GM18502 (cell line): ENCODE results near the gene NCOA6.
"Not testable (repeated sequence)": the region's sequence is repeated elsewhere in the genome, so short reads cannot be mapped to it uniquely, and the experiment has no call there.

Source experiments
- ATAC-seq: cut with Tn5 transposase; IDR thresholded peaks from one replicate; pipeline ENCODE4 v1.9.1; 2021; ENCODE audit warnings: mild to moderate bottlenecking; ENCODE audit not compliant: unreplicated experiment, poor library complexity

NCOA6 gene

DNA sequence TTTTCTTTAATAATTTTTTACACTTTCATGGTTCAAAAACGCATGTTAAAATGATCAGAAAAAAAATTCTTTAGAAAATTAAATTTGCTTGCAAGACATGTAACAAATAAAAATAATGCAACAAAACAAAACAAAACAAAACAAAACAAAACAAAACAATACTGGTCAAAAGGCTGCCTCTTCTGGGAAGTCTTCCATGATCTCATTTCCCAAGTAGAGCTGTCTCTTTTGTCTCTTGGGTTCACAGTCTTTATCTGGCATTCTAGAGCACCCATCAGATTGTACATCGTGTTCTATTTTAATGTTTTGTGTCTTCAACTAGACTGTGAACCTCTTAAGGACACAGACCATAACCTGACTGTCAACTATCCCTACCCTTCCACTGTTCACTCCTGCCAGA is 96.0 kb downstream of the NCOA6 start:
- ATAC-seq = no peak

DNA sequence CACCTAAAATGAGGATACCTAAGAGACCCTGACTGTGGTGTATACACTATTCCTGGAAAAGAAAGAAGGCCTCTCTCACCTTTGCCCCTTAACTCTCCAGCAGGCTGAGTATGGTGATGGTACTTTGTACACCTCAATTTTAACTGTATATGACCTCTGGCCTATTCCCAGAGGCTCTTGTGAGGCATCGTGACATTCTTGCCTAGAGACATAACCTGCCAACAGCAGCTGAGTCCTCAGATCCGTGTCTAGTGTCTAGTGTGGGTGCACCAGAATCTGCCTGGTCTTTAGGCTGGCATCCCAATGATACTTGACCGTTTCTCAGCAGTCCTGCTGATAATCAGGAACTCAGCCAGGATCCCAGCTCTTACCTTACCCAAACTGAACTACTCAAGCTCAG is 101.3 kb downstream of the NCOA6 start:
- ATAC-seq = no peak

DNA sequence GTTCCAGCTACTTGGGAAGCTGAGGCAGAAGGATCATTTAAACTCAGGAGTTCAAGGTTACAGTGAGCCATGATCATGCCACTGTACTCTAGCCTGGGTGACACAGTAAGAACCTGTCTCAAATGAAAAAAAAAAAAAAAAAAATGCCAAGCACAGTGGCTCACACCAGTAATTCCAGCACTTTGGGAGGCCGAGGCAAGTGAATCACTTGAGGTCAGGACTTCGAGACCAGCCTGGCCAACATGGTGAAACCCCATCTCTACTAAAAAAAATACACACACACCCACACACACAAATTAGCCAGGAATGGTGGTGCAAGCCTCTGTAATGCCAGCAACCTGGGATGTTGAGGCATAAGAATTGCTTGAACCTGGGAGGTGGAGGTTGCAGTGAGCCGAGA is 102.9 kb downstream of the NCOA6 start:
- ATAC-seq = not testable (repeated sequence)

DNA sequence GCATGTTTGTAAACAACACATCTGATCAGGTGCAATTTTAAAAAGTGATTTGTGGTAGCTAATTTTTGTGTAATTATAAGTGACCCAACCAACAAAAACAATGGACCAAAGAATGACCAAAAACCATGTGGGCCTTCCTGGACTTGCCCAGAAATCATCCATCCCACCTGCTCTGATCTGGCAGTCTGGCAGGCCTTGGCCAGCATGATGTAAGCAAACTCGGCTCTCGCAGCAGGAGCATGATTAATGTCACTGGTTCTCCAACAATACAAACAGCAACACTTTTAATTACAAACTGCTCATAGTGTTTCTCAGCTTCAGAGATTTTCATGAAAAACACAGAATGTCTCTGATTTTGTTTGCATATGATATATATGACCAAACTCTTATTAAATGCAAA is 105.2 kb downstream of the NCOA6 start:
- no peak for ATAC-seq

DNA sequence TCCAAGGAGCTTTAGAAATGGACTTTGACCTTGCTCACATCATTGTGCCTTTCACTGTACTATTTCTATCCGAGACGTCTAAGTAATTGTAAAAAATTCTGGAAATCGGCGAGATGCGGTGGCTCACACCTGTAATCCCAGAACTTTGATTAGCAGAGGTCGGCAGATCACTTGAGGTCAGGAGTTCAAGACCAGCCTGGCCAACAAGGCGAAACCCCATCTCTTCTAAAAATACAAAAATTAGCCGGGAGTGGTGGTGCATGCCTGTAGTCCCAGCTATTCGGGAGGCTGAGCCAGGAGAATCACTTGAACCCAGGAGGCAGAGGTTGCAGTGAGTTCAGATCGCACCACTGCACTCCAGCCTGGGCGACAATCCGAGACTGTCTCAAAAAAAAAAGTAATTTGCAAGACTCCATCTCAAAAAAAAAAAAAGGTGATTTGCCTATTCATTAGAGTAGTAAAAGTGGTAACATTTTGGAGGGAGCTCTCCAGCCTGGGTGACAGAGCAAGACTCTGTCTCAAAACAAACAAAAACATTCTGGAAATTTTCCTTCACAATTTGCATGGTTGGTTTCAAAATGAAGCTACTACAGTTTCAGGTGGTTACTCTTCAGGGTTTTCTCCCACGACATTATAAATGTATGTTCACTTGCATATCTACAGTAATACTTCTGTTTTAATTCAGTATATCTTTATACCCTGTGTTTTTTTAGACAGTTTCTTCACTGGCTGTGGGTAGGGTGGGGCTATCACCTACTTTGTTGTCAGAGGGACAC is 106.0 kb downstream of the NCOA6 start:
- ATAC-seq = peak; percentile 90

DNA sequence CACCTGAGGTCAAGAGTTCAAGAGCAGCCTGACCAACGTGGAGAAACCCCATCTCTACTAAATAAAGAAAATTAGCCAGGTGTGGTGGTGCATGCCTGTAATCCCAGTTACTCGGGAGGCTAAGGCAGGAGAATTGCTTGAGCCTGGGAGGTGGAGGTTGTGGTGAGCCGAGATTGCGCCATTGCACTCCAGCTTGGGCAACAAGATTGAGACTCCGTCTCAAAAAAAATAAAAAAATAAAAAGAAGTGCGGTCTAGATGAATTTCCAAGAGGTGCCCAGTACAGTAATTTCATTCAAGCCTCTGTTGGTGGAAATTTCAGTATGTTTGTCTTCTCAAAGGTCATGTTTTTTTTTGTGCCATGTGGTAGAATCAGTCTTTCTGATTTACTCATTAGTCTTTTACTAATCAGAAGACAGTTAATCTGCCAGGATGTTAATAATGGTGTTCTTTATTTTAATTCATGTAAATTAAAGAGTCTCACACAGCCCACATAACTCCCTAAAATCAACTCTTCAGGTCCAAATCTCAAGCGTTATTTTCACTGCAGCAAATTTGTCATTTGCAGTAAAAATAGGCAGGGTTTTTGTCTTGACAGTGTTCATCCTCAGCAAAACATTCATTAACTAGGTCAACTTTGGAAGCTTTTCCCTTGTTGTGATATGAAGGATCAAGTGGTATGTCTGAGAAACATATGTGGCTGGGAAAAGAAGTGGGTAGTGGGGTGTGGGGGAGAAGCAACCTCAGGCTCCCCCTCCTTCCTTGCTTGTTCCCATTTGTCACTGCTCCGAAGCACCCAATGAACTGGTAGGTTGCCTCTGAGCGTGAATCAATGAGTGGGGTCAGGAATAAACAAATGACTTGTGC is 108.0 kb downstream of the NCOA6 start:
- ATAC-seq = no peak

DNA sequence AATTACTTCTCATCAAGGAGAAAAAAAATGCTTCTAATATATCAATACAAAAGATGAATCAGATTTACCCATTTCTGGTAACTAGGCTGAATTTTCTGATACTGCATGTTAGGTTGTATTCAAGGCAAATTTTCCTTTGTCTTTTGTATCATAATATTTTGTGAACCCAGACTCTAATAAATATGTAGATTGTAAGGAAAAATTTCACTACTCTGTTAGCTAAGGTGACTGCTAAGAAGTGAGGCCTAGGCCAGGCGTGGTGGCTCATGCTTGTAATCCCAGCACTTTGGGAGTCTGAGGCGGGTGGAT is 108.6 kb downstream of the NCOA6 start:
- no peak for ATAC-seq

DNA sequence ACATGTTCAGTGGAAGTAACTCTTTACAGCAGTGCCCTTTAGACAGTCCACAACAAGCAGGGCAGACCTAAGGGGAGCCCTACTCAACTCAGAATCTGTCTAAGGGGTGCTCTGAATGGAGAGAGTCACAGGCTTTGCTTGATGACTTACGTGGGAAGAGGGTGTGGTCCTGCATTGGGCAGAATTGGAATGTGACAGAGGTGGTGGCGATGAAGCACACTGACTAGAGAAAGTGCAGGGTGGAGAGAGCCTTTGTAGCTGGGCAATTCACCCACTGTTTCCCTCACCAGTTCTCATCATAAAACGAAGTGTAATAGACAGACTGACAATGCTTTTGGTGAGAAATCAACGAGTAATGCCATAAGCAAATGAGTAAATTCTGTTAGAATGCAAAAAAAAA is 110.1 kb downstream of the NCOA6 start:
- ATAC-seq = no peak

DNA sequence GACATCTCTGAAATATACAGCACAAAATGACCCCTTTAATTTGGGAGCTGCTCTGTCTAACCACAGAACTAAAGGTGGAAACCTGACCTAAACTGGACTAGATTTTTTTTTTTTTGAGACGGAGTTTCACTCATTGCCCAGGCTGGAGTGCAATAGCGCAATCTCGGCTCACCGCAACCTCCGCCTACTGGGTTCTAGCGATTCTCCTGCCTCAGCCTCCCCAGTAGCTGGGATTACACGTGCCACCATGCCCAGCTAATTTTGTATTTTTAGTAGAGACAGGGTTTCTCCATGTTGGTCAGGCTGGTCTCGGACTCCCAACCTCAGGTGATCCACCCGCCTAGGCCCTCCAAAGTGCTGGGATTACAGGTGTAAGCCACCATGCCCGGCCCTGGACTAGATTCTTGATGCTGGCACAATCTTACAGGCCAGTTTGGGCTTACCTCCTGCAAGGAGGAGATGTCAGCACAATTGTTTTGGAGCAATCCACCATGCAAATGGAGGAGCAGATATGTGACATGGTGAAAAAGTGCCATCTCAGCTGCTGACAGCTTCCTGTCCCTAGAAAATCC is 111.4 kb downstream of the NCOA6 start:
- not testable (repeated sequence) for ATAC-seq

DNA sequence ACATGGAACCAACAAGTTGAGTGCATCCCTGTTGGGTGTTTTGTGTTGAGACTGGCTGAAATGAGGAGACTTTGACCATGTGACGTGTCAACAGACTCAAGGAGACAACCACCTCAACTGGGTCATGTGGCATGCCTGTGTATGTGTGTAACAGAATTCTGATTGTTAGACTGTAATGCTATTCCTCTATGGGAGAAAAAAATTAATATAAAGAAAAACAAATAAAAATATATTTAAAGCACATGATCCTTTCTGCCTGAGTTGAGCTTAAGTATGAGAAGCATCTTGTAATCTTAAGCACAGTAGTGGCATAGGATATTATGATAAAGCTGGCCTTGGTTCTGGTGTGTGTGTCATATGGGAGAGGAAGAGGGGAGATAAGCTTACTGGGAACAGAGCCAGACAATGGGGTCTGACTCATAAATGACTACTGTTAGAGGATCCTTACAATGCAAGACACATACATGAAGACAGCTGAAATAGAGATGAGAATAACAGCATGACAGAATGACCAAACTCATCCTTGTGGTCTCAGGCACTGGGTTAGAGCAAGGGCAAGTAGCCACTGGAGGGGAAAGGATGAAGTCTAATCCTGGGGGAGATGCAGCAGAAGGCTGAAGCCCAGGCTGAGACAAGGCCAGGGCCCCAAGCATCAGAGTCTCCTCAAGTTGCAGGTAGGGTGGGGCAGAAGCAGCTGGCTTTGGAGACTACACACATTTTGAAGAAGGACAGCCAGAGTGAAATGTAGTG is 112.1 kb downstream of the NCOA6 start:
- ATAC-seq = no peak

DNA sequence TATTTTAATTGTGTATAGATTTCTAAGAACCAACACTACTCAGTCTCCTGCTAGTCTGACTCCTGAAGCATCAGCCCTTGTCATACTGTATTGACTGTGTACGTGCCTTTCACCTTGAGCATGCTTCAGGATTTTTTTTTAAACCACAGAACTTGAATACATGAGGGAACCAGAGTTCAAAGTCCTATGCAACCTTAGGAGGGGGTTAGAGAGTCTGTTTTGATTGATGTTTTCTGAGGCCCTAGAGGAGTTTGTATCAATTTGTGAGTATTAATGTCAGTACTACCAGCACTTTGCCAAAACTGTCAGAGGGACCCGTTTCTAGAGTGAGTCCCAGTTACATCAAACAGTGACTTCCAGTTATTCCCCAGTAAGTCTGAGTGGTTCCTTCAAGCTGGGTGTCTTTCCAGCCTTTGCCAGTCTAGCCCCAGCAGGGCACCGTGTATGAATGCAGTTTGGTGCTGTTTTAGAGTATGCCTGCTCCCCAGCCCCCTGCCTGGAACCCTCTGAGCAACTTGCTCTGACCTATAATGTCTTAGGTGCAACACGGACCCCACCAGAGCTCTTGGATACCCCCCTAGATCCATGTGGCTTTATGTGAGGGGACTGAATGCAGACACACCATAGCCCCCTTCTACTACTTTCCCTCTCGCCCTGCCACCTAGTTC is 112.8 kb downstream of the NCOA6 start:
- ATAC-seq = no peak

DNA sequence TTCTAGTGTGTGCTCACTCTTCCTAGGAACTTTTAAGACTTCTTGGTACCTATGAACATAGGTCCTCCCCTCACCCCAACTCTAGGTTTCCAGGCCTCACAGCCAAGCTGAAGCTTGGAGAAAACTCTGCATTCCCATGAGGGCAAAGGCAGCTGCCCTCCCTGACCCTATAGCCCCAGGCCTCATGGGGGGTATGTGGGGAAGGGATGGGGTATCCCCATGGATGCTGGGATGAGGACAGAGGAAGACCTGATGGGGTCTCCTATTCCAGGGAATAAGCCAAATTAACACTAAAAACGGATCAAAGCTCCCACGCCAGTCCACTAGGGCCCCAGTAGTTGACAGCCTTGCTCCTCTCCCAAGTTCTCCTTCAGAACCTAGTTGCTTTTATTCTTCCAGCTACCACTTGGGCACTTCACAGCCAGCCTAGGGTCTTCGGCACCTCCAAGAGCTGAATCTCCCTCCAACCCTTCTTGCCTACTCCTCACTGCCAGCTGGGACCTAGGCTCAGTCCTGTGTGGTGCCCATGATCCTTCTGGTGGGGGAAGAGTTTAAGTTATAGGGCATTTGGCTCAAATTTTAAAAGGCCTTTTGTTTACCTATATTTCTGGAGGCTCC is 113.5 kb downstream of the NCOA6 start:
- no peak for ATAC-seq

DNA sequence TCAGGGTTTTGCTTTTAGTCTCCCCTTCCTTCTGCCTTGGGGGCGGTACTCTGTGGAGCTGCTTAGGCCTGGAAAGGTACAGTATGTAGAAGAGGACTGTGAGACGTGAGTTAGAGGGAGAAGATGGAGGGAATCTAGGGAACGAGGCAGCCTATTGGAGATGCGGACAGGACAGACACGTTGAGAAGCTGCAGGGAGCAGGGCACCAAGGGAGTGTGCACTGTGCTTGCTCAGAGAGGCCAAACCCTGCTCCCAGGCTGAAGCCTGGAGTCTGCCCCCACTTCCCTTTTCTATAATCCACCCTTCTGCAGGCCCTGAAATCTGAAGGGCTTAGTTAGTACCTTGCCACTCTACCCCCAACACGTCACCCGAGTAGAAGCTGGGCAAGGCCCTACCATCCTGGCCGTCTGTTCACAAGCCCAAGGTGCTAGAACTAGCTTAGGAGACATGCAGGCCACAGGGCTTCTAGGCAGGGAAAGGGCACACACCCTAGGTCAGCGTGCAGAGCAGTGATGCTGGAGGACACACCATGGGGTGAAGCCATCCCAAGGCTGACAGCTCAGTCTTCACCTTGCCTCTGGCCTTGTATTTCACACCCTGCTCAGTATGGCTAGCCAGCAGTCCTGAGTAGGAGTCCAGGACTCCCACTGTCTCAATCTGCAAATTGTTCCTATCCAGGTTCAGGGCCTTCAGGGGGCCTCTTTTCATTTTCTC is 114.4 kb downstream of the NCOA6 start:
- no peak for ATAC-seq

DNA sequence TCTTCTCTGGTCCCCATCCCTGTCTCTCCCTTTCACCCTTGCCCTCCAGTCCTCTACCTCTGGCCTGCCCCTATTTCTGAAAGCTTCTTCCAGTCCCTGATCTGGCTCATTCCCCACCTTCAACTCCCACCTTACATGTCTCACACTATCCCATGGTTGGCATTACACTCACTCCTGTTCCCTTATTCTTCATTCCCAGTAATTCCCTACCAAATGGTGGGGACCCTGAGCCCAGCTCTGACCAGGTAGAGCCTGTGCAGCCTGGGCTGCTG is 114.9 kb downstream of the NCOA6 start:
- ATAC-seq = no peak

DNA sequence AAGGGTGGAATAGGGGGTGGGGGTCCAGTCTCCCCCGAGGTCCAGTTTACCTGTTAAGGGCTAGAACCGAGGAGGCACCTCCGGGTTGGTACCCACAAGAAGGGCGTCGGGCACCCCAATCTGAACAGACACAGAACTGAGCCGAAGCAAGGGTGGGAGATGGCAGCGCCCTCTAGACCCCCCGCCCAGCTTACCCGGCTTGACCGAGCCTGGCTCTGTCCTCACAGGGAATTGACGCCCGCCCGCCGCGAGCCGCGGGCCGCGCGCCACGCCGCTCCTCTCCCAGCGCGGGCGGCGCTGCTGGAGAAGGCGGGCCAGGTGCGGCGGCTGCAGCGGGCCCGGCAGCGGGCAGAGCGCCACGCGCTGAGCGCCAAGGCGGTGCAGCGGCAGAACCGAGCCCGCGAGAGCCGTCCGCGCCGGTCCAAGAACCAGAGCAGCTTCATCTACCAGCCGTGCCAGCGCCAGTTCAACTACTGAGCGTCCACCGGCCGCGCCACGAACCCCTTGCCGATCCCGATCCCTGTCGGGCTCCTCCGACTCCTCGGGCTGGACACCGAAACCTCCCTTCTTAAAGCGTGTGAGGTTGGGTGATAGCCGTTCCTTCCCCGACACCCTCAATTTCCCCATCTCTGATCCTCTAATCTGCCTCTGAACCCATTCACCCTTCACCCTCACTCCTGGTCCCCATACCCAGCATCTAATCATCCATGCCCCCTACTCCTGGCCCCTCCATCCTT is 115.5 kb downstream of the NCOA6 start:
- peak; percentile 34 for ATAC-seq

DNA sequence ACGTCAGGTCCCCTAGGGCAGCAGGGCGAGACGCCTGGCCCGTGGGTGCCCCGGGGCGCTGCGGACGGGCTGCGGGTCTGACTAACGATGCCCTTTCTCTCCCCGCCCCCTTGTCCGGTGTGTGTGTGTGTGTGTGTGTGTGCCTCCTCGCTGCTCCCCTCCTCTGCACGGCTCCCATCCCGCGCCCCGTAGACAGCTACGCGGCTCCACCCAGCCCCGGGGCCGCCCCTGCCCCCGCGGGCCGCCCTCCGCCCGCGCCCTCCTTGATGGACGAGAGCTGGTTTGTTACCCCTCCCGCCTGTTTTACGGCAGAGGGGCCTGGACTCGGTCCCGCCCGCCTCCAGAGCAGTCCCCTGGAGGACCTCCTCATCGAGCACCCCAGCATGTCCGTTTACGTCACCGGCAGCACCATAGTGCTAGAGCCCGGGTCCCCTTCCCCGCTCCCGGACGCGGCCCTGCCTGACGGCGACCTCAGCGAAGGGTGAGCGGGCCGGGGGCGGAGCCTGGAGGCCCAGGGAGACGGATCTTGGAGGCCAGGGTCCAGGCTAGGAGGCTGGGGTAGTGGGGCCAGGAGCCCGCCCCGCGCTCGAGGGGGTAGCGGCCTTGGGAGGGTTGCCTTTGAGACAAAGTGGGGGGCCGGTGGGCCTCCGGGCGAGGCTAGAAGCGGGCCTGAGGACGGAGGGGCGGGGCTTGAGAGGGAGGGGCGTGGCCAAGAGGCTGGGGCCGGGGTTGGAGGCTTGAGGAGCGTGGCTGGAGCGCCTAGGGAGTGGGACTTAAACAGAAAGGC is 116.2 kb downstream of the NCOA6 start:
- peak; percentile 42 for ATAC-seq

DNA sequence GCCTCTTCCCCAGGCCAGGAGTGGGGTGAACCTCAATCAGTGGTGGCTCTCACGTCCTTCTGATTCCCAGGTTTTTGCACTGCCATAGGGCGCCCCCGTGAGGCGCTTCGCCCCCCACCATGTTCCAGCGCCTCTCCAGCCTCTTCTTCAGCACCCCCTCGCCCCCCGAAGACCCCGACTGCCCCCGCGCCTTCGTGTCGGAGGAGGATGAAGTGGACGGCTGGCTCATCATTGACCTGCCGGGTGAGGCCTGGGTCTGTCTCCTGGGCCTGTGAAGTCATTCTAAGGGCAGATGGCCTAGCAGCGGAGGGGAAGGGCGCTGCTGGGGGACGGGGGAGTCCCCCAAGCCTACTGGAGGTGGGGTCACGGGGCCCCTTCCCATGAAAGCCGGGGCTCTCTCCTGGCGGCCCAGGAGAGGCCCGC is 116.8 kb downstream of the NCOA6 start:
- ATAC-seq = peak; percentile 3
